ENCODE results near the gene CEACAM4. TPM values are rescaled to one million over a fixed set of nuclear protein-coding genes. Genes with fewer than 3 reads are reported as not detected.

Gene CEACAM4
- total and polyA plus RNA-seq, 2 donors from 2014 or later = 4.7 TPM; not detected in 1

- Histone ChIP-seq H3K9me3 (ENCODE audit: control insufficient read depth in 2 of 3, insufficient read depth in 1 of 3, low read length in 3 of 3) (no peaks in the 10 kb centered on the region), H3K4me3 (ENCODE audit: low read length in 3 of 3) (no peak overlapping the region), H3K36me3 (ENCODE audit: control insufficient read depth in 2 of 3, insufficient read depth in 3 of 3, low read length in 3 of 3) (no peaks in the 10 kb centered on the region), H3K27ac (ENCODE audit: low read depth in 2 of 2, low read length in 2 of 2) (no peak overlapping the region), H3K4me1 (ENCODE audit: control insufficient read depth in 2 of 3, insufficient read depth in 2 of 3, low read depth in 1 of 3, low read length in 3 of 3) (no peaks in the 10 kb centered on the region), H3K27me3 (ENCODE audit: control insufficient read depth, insufficient read depth, low read length) (no peaks in the 10 kb centered on the region), H3K9ac (ENCODE audit: low read length in 3 of 3) (no peak overlapping the region)
- intact Hi-C loops (cut with DNase I) = no loop called here
- TF ChIP-seq, protein P1, sequence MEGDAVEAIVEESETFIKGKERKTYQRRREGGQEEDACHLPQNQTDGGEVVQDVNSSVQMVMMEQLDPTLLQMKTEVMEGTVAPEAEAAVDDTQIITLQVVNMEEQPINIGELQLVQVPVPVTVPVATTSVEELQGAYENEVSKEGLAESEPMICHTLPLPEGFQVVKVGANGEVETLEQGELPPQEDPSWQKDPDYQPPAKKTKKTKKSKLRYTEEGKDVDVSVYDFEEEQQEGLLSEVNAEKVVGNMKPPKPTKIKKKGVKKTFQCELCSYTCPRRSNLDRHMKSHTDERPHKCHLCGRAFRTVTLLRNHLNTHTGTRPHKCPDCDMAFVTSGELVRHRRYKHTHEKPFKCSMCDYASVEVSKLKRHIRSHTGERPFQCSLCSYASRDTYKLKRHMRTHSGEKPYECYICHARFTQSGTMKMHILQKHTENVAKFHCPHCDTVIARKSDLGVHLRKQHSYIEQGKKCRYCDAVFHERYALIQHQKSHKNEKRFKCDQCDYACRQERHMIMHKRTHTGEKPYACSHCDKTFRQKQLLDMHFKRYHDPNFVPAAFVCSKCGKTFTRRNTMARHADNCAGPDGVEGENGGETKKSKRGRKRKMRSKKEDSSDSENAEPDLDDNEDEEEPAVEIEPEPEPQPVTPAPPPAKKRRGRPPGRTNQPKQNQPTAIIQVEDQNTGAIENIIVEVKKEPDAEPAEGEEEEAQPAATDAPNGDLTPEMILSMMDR (IDR thresholded peaks at IDR 0.05; ENCODE audit: borderline replicate concordance, extremely low read depth, insufficient read depth) = no peak
- no peak for FAIRE-seq
- no peak for DNase-seq
Measured at GRCh38 chr19:41623360-41623759, 3.5 kb downstream of the CEACAM4 start.

DNA sequence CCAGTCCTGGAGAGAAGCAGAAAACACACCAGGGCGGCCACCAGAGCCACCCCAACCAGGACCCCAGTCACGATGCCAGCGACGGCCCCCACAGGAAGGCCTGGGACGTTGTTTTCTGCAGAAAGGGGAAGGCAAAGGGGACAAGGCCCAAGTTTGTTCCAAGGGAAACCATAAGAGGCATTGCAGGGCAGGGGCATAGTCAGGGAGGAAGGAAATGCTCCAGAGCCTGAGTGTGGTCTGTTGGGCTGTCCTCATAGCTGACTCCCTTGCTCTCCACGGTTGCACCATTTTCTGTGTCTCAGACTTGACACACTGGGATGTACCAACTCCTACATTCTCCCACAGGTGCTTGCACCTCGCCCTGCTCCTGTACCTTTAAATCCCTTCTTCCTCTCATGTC, 5.2 kb downstream of the CEACAM4 start:
- Histone ChIP-seq H3K4me3 (ENCODE audit: low read length in 3 of 3) (no peak overlapping the region), H3K9ac (ENCODE audit: low read length in 3 of 3) (no peak overlapping the region), H3K36me3 (ENCODE audit: control insufficient read depth in 2 of 3, insufficient read depth in 3 of 3, low read length in 3 of 3) (no peaks in the 10 kb centered on the region), H3K9me3 (ENCODE audit: control insufficient read depth in 2 of 3, insufficient read depth in 1 of 3, low read length in 3 of 3) (no peaks in the 10 kb centered on the region), H3K4me1 (ENCODE audit: control insufficient read depth in 2 of 3, insufficient read depth in 2 of 3, low read depth in 1 of 3, low read length in 3 of 3) (no peaks in the 10 kb centered on the region), H3K27ac (ENCODE audit: low read depth in 2 of 2, low read length in 2 of 2) (no peak overlapping the region), H3K27me3 (ENCODE audit: control insufficient read depth, insufficient read depth, low read length) (no peaks in the 10 kb centered on the region)
- no peak for FAIRE-seq
- TF ChIP-seq, protein P1 (IDR thresholded peaks at IDR 0.05; ENCODE audit: borderline replicate concordance, extremely low read depth, insufficient read depth) = no peak
- DNase-seq = no peak
- intact Hi-C loops (cut with DNase I) = no loop called here

- intact Hi-C loops (cut with DNase I) = no loop called here
- no peak overlapping the region for H3K27ac ChIP-seq (ENCODE audit: low read depth in 2 of 2, low read length in 2 of 2)
- no peaks in the 10 kb centered on the region for H3K27me3 ChIP-seq (ENCODE audit: control insufficient read depth, insufficient read depth, low read length)
- no peaks in the 10 kb centered on the region for H3K36me3 ChIP-seq (ENCODE audit: control insufficient read depth in 2 of 3, insufficient read depth in 3 of 3, low read length in 3 of 3)
- H3K4me3 ChIP-seq (ENCODE audit: low read length in 3 of 3) = no peak overlapping the region
- FAIRE-seq = no peak
- H3K9me3 ChIP-seq (ENCODE audit: control insufficient read depth in 2 of 3, insufficient read depth in 1 of 3, low read length in 3 of 3) = no peaks in the 10 kb centered on the region
- no peak for DNase-seq
- no peak overlapping the region for H3K9ac ChIP-seq (ENCODE audit: low read length in 3 of 3)
- H3K4me1 ChIP-seq (ENCODE audit: control insufficient read depth in 2 of 3, insufficient read depth in 2 of 3, low read depth in 1 of 3, low read length in 3 of 3) = no peaks in the 10 kb centered on the region
- TF ChIP-seq, protein P1 (IDR thresholded peaks at IDR 0.05; ENCODE audit: borderline replicate concordance, extremely low read depth, insufficient read depth) = no peak
Measured at GRCh38 chr19:41621226-41621625, 5.6 kb downstream of the CEACAM4 start.

GRCh38 chr19:41620171-41620570, 6.7 kb downstream of the CEACAM4 start:
- Histone ChIP-seq H3K27ac (ENCODE audit: low read depth in 2 of 2, low read length in 2 of 2) (no peak overlapping the region), H3K27me3 (ENCODE audit: control insufficient read depth, insufficient read depth, low read length) (no peaks in the 10 kb centered on the region), H3K4me3 (ENCODE audit: low read length in 3 of 3) (no peak overlapping the region), H3K36me3 (ENCODE audit: control insufficient read depth in 2 of 3, insufficient read depth in 3 of 3, low read length in 3 of 3) (no peaks in the 10 kb centered on the region), H3K9ac (ENCODE audit: low read length in 3 of 3) (no peak overlapping the region), H3K4me1 (ENCODE audit: control insufficient read depth in 2 of 3, insufficient read depth in 2 of 3, low read depth in 1 of 3, low read length in 3 of 3) (no peaks in the 10 kb centered on the region), H3K9me3 (ENCODE audit: control insufficient read depth in 2 of 3, insufficient read depth in 1 of 3, low read length in 3 of 3) (no peaks in the 10 kb centered on the region)
- FAIRE-seq (no peak), DNase-seq (no peak)
- intact Hi-C loops (cut with DNase I) = no loop called here
- TF ChIP-seq, protein P1 (IDR thresholded peaks at IDR 0.05; ENCODE audit: borderline replicate concordance, extremely low read depth, insufficient read depth) = no peak

All from kidney (tissue), 14 donors.